Measurements from ENCODE around the gene HIVEP1. TPM values are rescaled to one million over a fixed set of nuclear protein-coding genes. Genes with fewer than 3 reads are reported as not detected.

The HIVEP1 gene
- total RNA-seq, 1 experiment from 2014 or later, result 24.2 TPM

GRCh38 chr6:12101048-12101447 is 88.9 kb downstream of the HIVEP1 start:
- BruUV-seq (replicated peaks), result no TSS peak
- Histone ChIP-seq H3K27ac (no peak overlapping the region), H3K36me3 (ENCODE audit: low read depth) (no peaks in the 10 kb centered on the region), H4K20me1 (ENCODE audit: insufficient read depth) (peaks cover 7% of the 10 kb centered on the region; the same call in 1 of the 2 replicates), H3K4me3 (no peak overlapping the region), H3K79me2 (ENCODE audit: low read depth) (no peaks in the 10 kb centered on the region), H3K4me2 (no peak overlapping the region), H3F3A (ENCODE audit: insufficient read depth, low read depth) (no peaks in the 10 kb centered on the region), H3K27me3 (ENCODE audit: insufficient read depth, low read depth) (no peaks in the 10 kb centered on the region), H3K9me2 (ENCODE audit: insufficient read depth) (no peaks in the 10 kb centered on the region), H3K9me3 (ENCODE audit: insufficient read depth, low read depth) (no peaks in the 10 kb centered on the region), H2AFZ (no peak overlapping the region), H3K4me1 (replicated peaks; ENCODE audit: insufficient read depth) (no peaks in the 10 kb centered on the region; the same call in 1 of the 2 replicates)
- TF ChIP-seq EZH2 (IDR thresholded peaks at IDR 0.05; ENCODE audit: low read depth), result no peak
- no peak for TF ChIP-seq CTCF (conservative IDR thresholded peaks at IDR 0.05)
- POLR2A ChIA-PET (ENCODE audit: unreplicated experiment), result no interaction called here
- intact Hi-C loops (cut with micrococcal nuclease; ENCODE audit: unreplicated experiment), result no loop called here
- CTCF ChIA-PET, result no interaction called here
- DNase-seq, result no peak

GRCh38 chr6:12101653-12102312 is 89.7 kb downstream of the HIVEP1 start:
- TF ChIP-seq CTCF (conservative IDR thresholded peaks at IDR 0.05) (no peak), EZH2 (IDR thresholded peaks at IDR 0.05; ENCODE audit: low read depth) (no peak)

GRCh38 chr6:12102350-12102749 is 90.2 kb downstream of the HIVEP1 start:
- Histone ChIP-seq H3K36me3 (ENCODE audit: low read depth) (no peaks in the 10 kb centered on the region), H3K9me3 (ENCODE audit: insufficient read depth, low read depth) (no peaks in the 10 kb centered on the region), H3K27me3 (ENCODE audit: insufficient read depth, low read depth) (no peaks in the 10 kb centered on the region), H3K4me2 (no peak overlapping the region), H4K20me1 (ENCODE audit: insufficient read depth) (peaks cover 7% of the 10 kb centered on the region; the same call in 1 of the 2 replicates), H3K4me1 (replicated peaks; ENCODE audit: insufficient read depth) (no peaks in the 10 kb centered on the region; the same call in 1 of the 2 replicates), H3K79me2 (ENCODE audit: low read depth) (no peaks in the 10 kb centered on the region), H3K27ac (no peak overlapping the region), H3K9me2 (ENCODE audit: insufficient read depth) (no peaks in the 10 kb centered on the region), H3F3A (ENCODE audit: insufficient read depth, low read depth) (no peaks in the 10 kb centered on the region), H2AFZ (no peak overlapping the region), H3K4me3 (no peak overlapping the region)
- intact Hi-C loops (cut with micrococcal nuclease; ENCODE audit: unreplicated experiment), result no loop called here
- no peak for DNase-seq
- POLR2A ChIA-PET (ENCODE audit: unreplicated experiment), result no interaction called here
- BruUV-seq (replicated peaks), result no TSS peak
- TF ChIP-seq EZH2 (IDR thresholded peaks at IDR 0.05; ENCODE audit: low read depth), result no peak
- no peak for TF ChIP-seq CTCF (conservative IDR thresholded peaks at IDR 0.05)
- CTCF ChIA-PET, result interaction anchor here (0.5 kb wide), 1 partner anchor 27 kb away, joined by 7 read pairs; no protein-coding TSS in a partner anchor

More at GRCh38 chr6:12101653-12102312, 89.7 kb downstream of the HIVEP1 start:
- CTCF ChIA-PET, result interaction anchor here (0.5 kb wide), 1 partner anchor 26 kb away, joined by 7 read pairs; no protein-coding TSS in a partner anchor
- no peaks in the 10 kb centered on the region for H3K9me3 ChIP-seq (ENCODE audit: insufficient read depth, low read depth)
- DNase-seq, result no peak
- POLR2A ChIA-PET (ENCODE audit: unreplicated experiment), result no interaction called here
- H3K4me1 ChIP-seq (replicated peaks; ENCODE audit: insufficient read depth), result no peaks in the 10 kb centered on the region; the same call in 1 of the 2 replicates
- no peaks in the 10 kb centered on the region for H3K79me2 ChIP-seq (ENCODE audit: low read depth)
- H3K27me3 ChIP-seq (ENCODE audit: insufficient read depth, low read depth), result no peaks in the 10 kb centered on the region
- no peaks in the 10 kb centered on the region for H3F3A ChIP-seq (ENCODE audit: insufficient read depth, low read depth)
- H3K4me2 ChIP-seq, result no peak overlapping the region
- H3K4me3 ChIP-seq, result no peak overlapping the region
- H4K20me1 ChIP-seq (ENCODE audit: insufficient read depth), result peaks cover 7% of the 10 kb centered on the region; the same call in 1 of the 2 replicates
- intact Hi-C loops (cut with micrococcal nuclease; ENCODE audit: unreplicated experiment), result no loop called here
- no peaks in the 10 kb centered on the region for H3K36me3 ChIP-seq (ENCODE audit: low read depth)
- H3K27ac ChIP-seq, result no peak overlapping the region
- no peaks in the 10 kb centered on the region for H3K9me2 ChIP-seq (ENCODE audit: insufficient read depth)
- no peak overlapping the region for H2AFZ ChIP-seq
- BruUV-seq (replicated peaks), result no TSS peak

All from PC-9 (cell line).